ENCODE results near the gene SNX25.

The SNX25 gene

GRCh38 chr4:185209031-185209851 lies at the start of gene SNX25:
Gene SNX25 (plus strand): TSS chr4:185209598. CDS start chr4:185209827, 229 bp downstream.
- Histone ChIP-seq H3K9me3 (replicated peaks in 1 of 11) (no peaks in the 10 kb centered on the region), H3K9ac (peak within 1 kb of the TSS; percentile 92 to 94 (median 93)), H3K4me3 (peak within 1 kb of the TSS; percentile 75 to 97 (median 93)), H4K20me1 (peaks cover 9 to 34% (median 21%) of the 10 kb centered on the region in 11 experiments; a peak in 14 of 22 replicates), H3K36me3 (no peaks in the 10 kb centered on the region), H3K4me1 (peaks cover 55 to 67% (median 61%) of the 10 kb centered on the region in 10 experiments), H3K27me3 (peaks cover 0 to 11% (median 0%) of the 10 kb centered on the region in 11 experiments; a peak in 4 of 22 replicates), H3K4me2 (peak within 1 kb of the TSS; percentile 74 to 98 (median 89)), H3K27ac (peak within 1 kb of the TSS; percentile 76 to 93 (median 88))
- no peak for TF ChIP-seq Cebpa-rat (IDR thresholded peaks at IDR 0.05)

- Histone ChIP-seq H3K4me2 (peak overlapping the region; percentile 61 to 84 (median 74)), H3K4me1 (peaks cover 16 to 33% (median 26%) of the 10 kb centered on the region in 10 experiments), H3K27ac (peak overlapping the region in 1 of 11 experiments; percentile 43; a peak in 2 of 22 replicates), H3K4me3 (no peak overlapping the region), H3K36me3 (peaks cover 65 to 86% (median 80%) of the 10 kb centered on the region in 11 experiments), H3K9ac (0 out of 22 replicates have a peak overlapping the region, but pooled peaks of 1 of the 11 experiments have one; percentile 30), H4K20me1 (peaks cover 35 to 72% (median 51%) of the 10 kb centered on the region in 11 experiments; a peak in 21 of 22 replicates), H3K9me3 (replicated peaks in 1 of 11) (peaks cover 0 to 15% (median 4%) of the 10 kb centered on the region in 11 experiments; a peak in 8 of 22 replicates), H3K27me3 (peaks cover 0 to 11% (median 0%) of the 10 kb centered on the region in 11 experiments; a peak in 1 of 22 replicates)
- TF ChIP-seq Cebpa-rat (IDR thresholded peaks at IDR 0.05): peak in 8 of 11 experiments; percentile 10 to 81 (median 65); a peak in 10 of 22 replicates
These were observed 43.8 kb upstream of the SNX25 start for GRCh38 chr4:185165605-185166063.

GRCh38 chr4:185167234-185167633 lies 42.2 kb upstream of the SNX25 start:
- peaks cover 57 to 83% (median 72%) of the 10 kb centered on the region in 11 experiments for H3K36me3 ChIP-seq
- H3K9ac ChIP-seq: no peak overlapping the region
- no peak for TF ChIP-seq Cebpa-rat (IDR thresholded peaks at IDR 0.05)
- no peak overlapping the region for H3K4me3 ChIP-seq
- no peak overlapping the region for H3K27ac ChIP-seq
- peak overlapping the region in 4 of 11 experiments; percentile 18 to 77 (median 74); a peak in 6 of 22 replicates for H3K4me2 ChIP-seq
- peaks cover 39 to 87% (median 59%) of the 10 kb centered on the region in 11 experiments; a peak in 21 of 22 replicates for H4K20me1 ChIP-seq
- H3K27me3 ChIP-seq: peaks cover 0 to 11% (median 0%) of the 10 kb centered on the region in 11 experiments; a peak in 1 of 22 replicates
- H3K4me1 ChIP-seq: peaks cover 19 to 47% (median 37%) of the 10 kb centered on the region in 10 experiments
- peaks cover 0 to 15% (median 4%) of the 10 kb centered on the region in 11 experiments; a peak in 8 of 22 replicates for H3K9me3 ChIP-seq (replicated peaks in 1 of 11)

GRCh38 chr4:185171373-185172071 lies 37.9 kb upstream of the SNX25 start:
- TF ChIP-seq Cebpa-rat (IDR thresholded peaks at IDR 0.05): no peak
- H3K9me3 ChIP-seq (replicated peaks in 1 of 11): peaks cover 0 to 15% (median 4%) of the 10 kb centered on the region in 11 experiments; a peak in 8 of 22 replicates
- H3K4me3 ChIP-seq: no peak overlapping the region
- H3K4me1 ChIP-seq: peaks cover 0 to 34% (median 22%) of the 10 kb centered on the region in 10 experiments; a peak in 18 of 20 replicates
- H3K27ac ChIP-seq: peak overlapping the region in 1 of 11 experiments; percentile 17; a peak in 2 of 22 replicates
- H3K4me2 ChIP-seq: peak overlapping the region in 10 of 11 experiments; percentile 1 to 79 (median 64); a peak in 17 of 22 replicates
- peaks cover 25 to 74% (median 45%) of the 10 kb centered on the region in 11 experiments; a peak in 19 of 22 replicates for H4K20me1 ChIP-seq
- no peaks in the 10 kb centered on the region for H3K27me3 ChIP-seq
- H3K36me3 ChIP-seq: peaks cover 58 to 99% (median 78%) of the 10 kb centered on the region in 11 experiments
- no peak overlapping the region for H3K9ac ChIP-seq

- Histone ChIP-seq H3K36me3 (peaks cover 30 to 59% (median 37%) of the 10 kb centered on the region in 11 experiments), H3K9me3 (replicated peaks in 1 of 11) (no peaks in the 10 kb centered on the region; a peak in 1 of 22 replicates), H3K4me2 (no peak overlapping the region), H3K27me3 (no peaks in the 10 kb centered on the region), H3K9ac (no peak overlapping the region), H4K20me1 (peaks cover 32 to 80% (median 51%) of the 10 kb centered on the region in 11 experiments; a peak in 21 of 22 replicates), H3K27ac (no peak overlapping the region), H3K4me1 (no peaks in the 10 kb centered on the region; a peak in 1 of 20 replicates), H3K4me3 (no peak overlapping the region)
- TF ChIP-seq Cebpa-rat (IDR thresholded peaks at IDR 0.05): no peak
These were observed 29.9 kb upstream of the SNX25 start for GRCh38 chr4:185179488-185179887.

- Histone ChIP-seq H3K9me3 (replicated peaks in 1 of 11) (no peaks in the 10 kb centered on the region; a peak in 1 of 22 replicates), H3K4me2 (no peak overlapping the region), H3K27me3 (no peaks in the 10 kb centered on the region), H3K4me3 (no peak overlapping the region), H3K9ac (no peak overlapping the region), H3K4me1 (no peaks in the 10 kb centered on the region; a peak in 2 of 20 replicates), H3K27ac (no peak overlapping the region), H4K20me1 (peaks cover 47 to 92% (median 63%) of the 10 kb centered on the region in 11 experiments; a peak in 21 of 22 replicates), H3K36me3 (peaks cover 16 to 54% (median 24%) of the 10 kb centered on the region in 11 experiments; a peak in 21 of 22 replicates)
- TF ChIP-seq Cebpa-rat (IDR thresholded peaks at IDR 0.05): no peak
These were observed 27.2 kb upstream of the SNX25 start for GRCh38 chr4:185182239-185182638.

- Histone ChIP-seq H3K27me3 (no peaks in the 10 kb centered on the region), H3K9me3 (replicated peaks in 1 of 11) (no peaks in the 10 kb centered on the region; a peak in 1 of 22 replicates), H3K36me3 (peaks cover 24 to 63% (median 35%) of the 10 kb centered on the region in 11 experiments), H3K27ac (no peak overlapping the region), H3K4me3 (no peak overlapping the region), H3K4me1 (no peaks in the 10 kb centered on the region; a peak in 2 of 20 replicates), H3K4me2 (no peak overlapping the region), H4K20me1 (peaks cover 46 to 93% (median 65%) of the 10 kb centered on the region in 11 experiments; a peak in 21 of 22 replicates), H3K9ac (no peak overlapping the region)
- no peak for TF ChIP-seq Cebpa-rat (IDR thresholded peaks at IDR 0.05)
These were observed 25.6 kb upstream of the SNX25 start for GRCh38 chr4:185183622-185184281.

- no peak overlapping the region for H3K27ac ChIP-seq
- H3K4me1 ChIP-seq: peaks cover 0 to 8% (median 0%) of the 10 kb centered on the region in 10 experiments; a peak in 3 of 20 replicates
- H4K20me1 ChIP-seq: peaks cover 31 to 85% (median 62%) of the 10 kb centered on the region in 11 experiments; a peak in 20 of 22 replicates
- H3K4me3 ChIP-seq: no peak overlapping the region
- H3K9me3 ChIP-seq (replicated peaks in 1 of 11): no peaks in the 10 kb centered on the region
- TF ChIP-seq Cebpa-rat (IDR thresholded peaks at IDR 0.05): no peak
- no peaks in the 10 kb centered on the region for H3K27me3 ChIP-seq
- H3K36me3 ChIP-seq: peaks cover 44 to 88% (median 50%) of the 10 kb centered on the region in 11 experiments
- H3K4me2 ChIP-seq: no peak overlapping the region
- no peak overlapping the region for H3K9ac ChIP-seq
These were observed 22.6 kb upstream of the SNX25 start for GRCh38 chr4:185186769-185187168.
